SK-N-SH (cell line): ENCODE measurements around the gene BCL6. TPM values are rescaled to one million over a fixed set of nuclear protein-coding genes. Genes with fewer than 3 reads are reported as not detected.

Experiments
- CTCF ChIA-PET: fragments of 300-600, 350-600 bp; formaldehyde crosslinking; extraction: SDS; loops from one replicate; lab custom pipeline; 2021; lab: Yijun Ruan, JAX
- POLR2A ChIA-PET: fragments of 350-600 bp; sonication (Branson Sonifier 250); formaldehyde crosslinking; extraction: SDS; loops from one replicate; lab custom pipeline; 2020; ENCODE audit warnings: antibody characterized with exemption, inconsistent platforms; lab: Yijun Ruan, JAX
- DNase-seq: peaks from one replicate; pipeline ENCODE4 v3.0.0; 2012
- H2AFZ ChIP-seq: fragments of 200-600 bp; sonication (generic); 2 replicates; pipeline ENCODE4 v1.8.1; 2016; ENCODE audit warnings: antibody characterized with exemption, mild to moderate bottlenecking, low read depth
- H3F3A ChIP-seq: fragments of 200-600 bp; sonication (generic); replicated peaks from 2 replicates; pipeline ENCODE3; 2016; ENCODE audit warnings: antibody characterized with exemption, mild to moderate bottlenecking; ENCODE audit not compliant: insufficient read depth
- H3K27ac ChIP-seq, 2 experiments: fragments of 200-500 bp in 1 of 2; fragments of 200-600 bp in 1 of 2; sonication (Bioruptor generic) in 1 of 2; sonication (generic), shearing (Covaris generic) in 1 of 2; 2 replicates each; pipeline versions ENCODE4 v1.5.1 to v1.6.1; 2014 to 2016; ENCODE audit warnings: low read depth in 2 of 2, inconsistent platforms in 1 of 2, low read length in 1 of 2, mild to moderate bottlenecking in 1 of 2, mixed read lengths in 1 of 2
- H3K27me3 ChIP-seq: fragments of 200-600 bp; sonication (generic), shearing (Covaris generic); 2 replicates; pipeline ENCODE4 v1.6.1; 2016; ENCODE audit warnings: mixed run types; ENCODE audit not compliant: insufficient read depth
- H3K36me3 ChIP-seq, 2 experiments: fragments of 200-500 bp in 1 of 2; fragments of 200-600 bp in 1 of 2; sonication (Bioruptor generic) in 1 of 2; sonication (generic) in 1 of 2; replicated peaks in 1 of 2; 2 replicates each; pipeline versions ENCODE3 to v1.5.1; 2014 to 2016; ENCODE audit warnings: low read length in 1 of 2, mild to moderate bottlenecking in 1 of 2; ENCODE audit not compliant: insufficient read depth in 2 of 2, control insufficient read depth in 1 of 2
- H3K4me1 ChIP-seq, 2 experiments: fragments of 200-500 bp in 1 of 2; fragments of 200-600 bp in 1 of 2; sonication (Bioruptor generic) in 1 of 2; sonication (generic), shearing (Covaris generic) in 1 of 2; 2 replicates each; pipeline versions ENCODE4 v1.5.1 to v1.6.1; 2014 to 2016; ENCODE audit warnings: low read depth in 1 of 2, low read length in 1 of 2, mixed run types in 1 of 2; ENCODE audit not compliant: insufficient read depth in 2 of 2, control insufficient read depth in 1 of 2
- H3K4me2 ChIP-seq: fragments of 200-600 bp; sonication (generic), shearing (Covaris generic); 2 replicates; pipeline ENCODE4 v1.6.1; 2017; ENCODE audit warnings: mixed run types
- H3K4me3 ChIP-seq, 2 experiments: fragments of 200-500 bp in 1 of 2; fragments of 200-600 bp in 1 of 2; sonication (Bioruptor generic) in 1 of 2; sonication (generic), shearing (Covaris generic) in 1 of 2; 2 replicates each; pipeline versions ENCODE4 v1.5.1 to v1.8.1; 2014 to 2016; ENCODE audit warnings: low read depth in 2 of 2, inconsistent platforms in 1 of 2, low read length in 1 of 2, mild to moderate bottlenecking in 1 of 2, mixed read lengths in 1 of 2, moderate library complexity in 1 of 2
- H3K79me2 ChIP-seq: fragments of 200-600 bp; sonication (generic); 2 replicates; pipeline ENCODE4 v1.8.1; 2017; ENCODE audit warnings: mild to moderate bottlenecking; ENCODE audit not compliant: insufficient read depth
- H3K9ac ChIP-seq: fragments of 200-600 bp; sonication (generic); 2 replicates; pipeline ENCODE4 v1.6.1; 2017; ENCODE audit warnings: mixed run types
- H3K9me2 ChIP-seq: fragments of 200-600 bp; sonication (generic); 2 replicates; pipeline ENCODE4 v1.6.1; 2017; ENCODE audit warnings: mixed run types
- H3K9me3 ChIP-seq: fragments of 200-600 bp; sonication (generic); 2 replicates; pipeline ENCODE4 v1.6.1; 2017; ENCODE audit warnings: mixed run types, mild to moderate bottlenecking, moderate library complexity
- H4K20me1 ChIP-seq: fragments of 200-600 bp; sonication (generic); 2 replicates; pipeline ENCODE4 v1.6.1; 2017; ENCODE audit warnings: mild to moderate bottlenecking, mixed run types; ENCODE audit not compliant: insufficient read depth
- ELF1 ChIP-seq: IDR thresholded peaks from 2 replicates; pipeline ENCODE4 v1.4.0; 2012
- EZH2phosphoT487 ChIP-seq: fragments of 200-600 bp; sonication (generic); IDR thresholded peaks from 2 replicates; pipeline ENCODE4 v1.6.1; 2017; ENCODE audit warnings: low read depth, mixed run types, mild to moderate bottlenecking, antibody characterized with exemption, moderate library complexity, borderline replicate concordance
- FOXM1 ChIP-seq: IDR thresholded peaks from 2 replicates; pipeline ENCODE4 v1.4.0; 2012; ENCODE audit warnings: low read depth, mild to moderate bottlenecking
- GABPA ChIP-seq: IDR thresholded peaks from 2 replicates; pipeline ENCODE4 v1.4.0; 2012; ENCODE audit warnings: low read depth, mild to moderate bottlenecking
- GATA2 ChIP-seq: sonication (generic); formaldehyde crosslinking; IDR thresholded peaks from 2 replicates; pipeline ENCODE4 v1.5.0; 2020; ENCODE audit warnings: mild to moderate bottlenecking, missing genetic modification reagents
- JUND ChIP-seq: IDR thresholded peaks from 2 replicates; pipeline ENCODE4 v1.4.0; 2012
- MEF2A ChIP-seq: IDR thresholded peaks from 2 replicates; pipeline ENCODE4 v1.4.0; 2012; ENCODE audit warnings: low read depth, borderline replicate concordance
- MXI1 ChIP-seq: IDR thresholded peaks from 2 replicates; pipeline ENCODE4 v1.6.1; 2012; ENCODE audit warnings: mild to moderate bottlenecking, low read depth, low read length, improper control_type of control experiment
- NFIC ChIP-seq: IDR thresholded peaks from 2 replicates; pipeline ENCODE4 v1.4.0; 2012; ENCODE audit warnings: borderline replicate concordance
- NRF1 ChIP-seq: IDR thresholded peaks from 2 replicates; pipeline ENCODE4 v1.6.1; 2012; ENCODE audit warnings: low read depth, mild to moderate bottlenecking, low read length
- PBX3 ChIP-seq: IDR thresholded peaks from 2 replicates; pipeline ENCODE4; 2012
- POLR2AphosphoS5 ChIP-seq: IDR thresholded peaks from 2 replicates; pipeline ENCODE4 v1.6.1; 2012; ENCODE audit warnings: low read depth, low read length
- RCOR1 ChIP-seq: fragments of 150-350 bp; IDR thresholded peaks from 2 replicates; pipeline ENCODE4 v1.6.1; 2017; ENCODE audit warnings: antibody characterized with exemption, low read length
- REST ChIP-seq: IDR thresholded peaks from 2 replicates; pipeline ENCODE4 v1.6.1; 2012; ENCODE audit warnings: mild to moderate bottlenecking, low read depth, low read length, moderate library complexity
- SIN3A ChIP-seq: IDR thresholded peaks from 2 replicates; pipeline ENCODE4 v1.6.1; 2012; ENCODE audit warnings: low read depth, mild to moderate bottlenecking, low read length, moderate library complexity, borderline replicate concordance
- SMC3 ChIP-seq: IDR thresholded peaks from 2 replicates; pipeline ENCODE4 v1.6.1; 2012; ENCODE audit warnings: low read depth, low read length, improper control_type of control experiment
- TCF12 ChIP-seq: IDR thresholded peaks from 2 replicates; pipeline ENCODE4 v1.4.0; 2012
- USF1 ChIP-seq: IDR thresholded peaks from 2 replicates; pipeline ENCODE4 v1.4.0; 2012; ENCODE audit warnings: low read depth, borderline replicate concordance
- WGBS: methylation state at CpG from one replicate; pipeline ENCODE4 v1.1.6; 2017; ENCODE audit warnings: low lambda C conversion rate; 5-methylcytosine and 5-hydroxymethylcytosine counted together
- polyA plus RNA-seq, 3 experiments: library from polyadenylated mRNA; depleted of rRNA; stranded (reverse); fragments of >200 nt; gene quantifications; 2 replicates each; pipeline ENCODE4 v1.2.3, GENCODE V29; 2012

Gene BCL6
- polyA plus RNA-seq, 1 of the 3 experiments (the other 2 are of a cell fraction): 13.8 TPM

GRCh38 chr3:187765342-187765741 is 20.1 kb upstream of the BCL6 start (continued):
- TF ChIP-seq POLR2AphosphoS5 (no peak), SIN3A (no peak), NRF1 (no peak), JUND (peak; percentile 47), RCOR1 (no peak), REST (no peak), NFIC (no peak), USF1 (no peak), SMC3 (no peak), TCF12 (peak; percentile 77), GATA2 (CRISPR knock-in tag) (no peak), PBX3 (peak; percentile 44), MEF2A (no peak), EZH2phosphoT487 (no peak)

- no peaks in the 10 kb centered on the region for H3K36me3 ChIP-seq
- H3K4me1 ChIP-seq: peaks cover 3 to 4% of the 10 kb centered on the region in 2 experiments; a peak in 2 of 4 replicates
- H3K9ac ChIP-seq: no peak overlapping the region
- no peaks in the 10 kb centered on the region for H3K9me2 ChIP-seq
- TF ChIP-seq GATA2 (CRISPR knock-in tag) (no peak), MXI1 (no peak), USF1 (no peak), ELF1 (no peak), SIN3A (no peak), NFIC (no peak), POLR2AphosphoS5 (no peak), FOXM1 (no peak), GABPA (no peak), SMC3 (no peak)
- TF ChIP-seq, all 33 proteins: peak for 0
- 48% methylated on average over 7 of the region's 7 CpGs for WGBS
- Histone ChIP-seq H3K4me3 (no peak overlapping the region), H3K27me3 (no peaks in the 10 kb centered on the region), H2AFZ (no peak overlapping the region), H4K20me1 (no peaks in the 10 kb centered on the region), H3K4me2 (no peak overlapping the region), H3K79me2 (no peaks in the 10 kb centered on the region), H3K27ac (no peak overlapping the region), H3K9me3 (no peaks in the 10 kb centered on the region), H3F3A (peaks cover 21% of the 10 kb centered on the region)
- ChIA-PET CTCF (interaction anchor here (0.9 to 1.7 kb wide), 2 partner anchors 18 to 545 kb away, joined by 4 to 5 read pairs; partner anchors contain the start of gene BCL6), POLR2A (no interaction called here)
- DNase-seq: no peak
These were observed 18.8 kb upstream of the BCL6 start for GRCh38 chr3:187763850-187764648.
